Measurements from ENCODE around the gene ARPP19.
"Not testable (repeated sequence)": the region's sequence is repeated elsewhere in the genome, so short reads cannot be mapped to it uniquely, and the experiment has no call there.

The ARPP19 gene

GRCh38 chr15:52546031-52546751 lies 22.6 kb downstream of the ARPP19 start:
- DNase-seq: no peak

DNA sequence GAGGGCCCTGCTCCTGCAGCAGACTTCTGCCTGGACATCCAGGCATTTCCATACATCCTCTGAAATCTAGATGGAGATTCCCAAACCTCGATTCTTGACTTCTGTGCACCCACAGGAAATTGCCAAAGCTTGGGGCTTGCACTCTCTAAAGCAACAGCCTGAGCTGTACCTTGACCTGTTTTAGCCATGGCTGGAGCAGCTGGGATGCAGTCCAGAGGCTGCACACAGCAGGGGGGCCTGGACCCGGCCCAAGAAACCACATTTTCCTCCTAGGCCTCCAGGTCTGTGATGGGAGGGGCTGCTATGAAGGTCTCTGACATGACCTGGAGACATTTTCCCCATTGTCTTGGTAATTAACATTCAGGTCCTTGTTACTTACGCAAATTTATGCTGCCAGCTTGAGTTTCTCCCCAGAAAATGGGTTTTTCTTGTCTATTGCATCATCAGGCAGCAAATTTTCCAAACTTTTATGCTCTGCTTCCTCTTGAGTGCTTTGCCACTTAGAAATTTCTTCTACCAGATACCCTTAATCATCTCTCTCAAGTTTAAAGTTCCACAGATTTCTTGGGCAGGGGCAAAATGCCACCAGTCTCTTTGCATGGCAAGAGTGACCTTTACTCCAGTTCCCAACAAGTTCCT lies 28.3 kb downstream of the ARPP19 start:
- no peak for DNase-seq

DNA sequence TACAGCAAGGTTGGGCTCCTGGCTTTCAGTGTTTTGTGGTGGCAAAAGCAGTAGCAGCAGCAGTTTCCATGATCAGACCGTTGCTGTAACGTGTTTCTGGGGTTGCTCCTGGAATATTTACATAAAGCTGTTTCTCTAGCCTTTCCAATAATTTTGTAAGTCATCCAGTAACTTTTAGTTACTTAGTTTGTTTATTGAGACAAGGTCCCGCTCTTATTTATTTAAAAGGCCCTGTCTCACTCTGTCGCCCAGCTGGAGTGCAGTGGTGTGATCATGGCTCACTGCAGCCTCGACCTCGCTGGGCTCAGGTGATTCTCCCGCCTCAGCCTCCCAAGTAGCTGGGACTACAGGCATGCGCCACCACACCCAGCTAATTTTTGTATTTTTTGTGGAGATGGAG lies 31.4 kb downstream of the ARPP19 start:
- no peak for DNase-seq

DNA sequence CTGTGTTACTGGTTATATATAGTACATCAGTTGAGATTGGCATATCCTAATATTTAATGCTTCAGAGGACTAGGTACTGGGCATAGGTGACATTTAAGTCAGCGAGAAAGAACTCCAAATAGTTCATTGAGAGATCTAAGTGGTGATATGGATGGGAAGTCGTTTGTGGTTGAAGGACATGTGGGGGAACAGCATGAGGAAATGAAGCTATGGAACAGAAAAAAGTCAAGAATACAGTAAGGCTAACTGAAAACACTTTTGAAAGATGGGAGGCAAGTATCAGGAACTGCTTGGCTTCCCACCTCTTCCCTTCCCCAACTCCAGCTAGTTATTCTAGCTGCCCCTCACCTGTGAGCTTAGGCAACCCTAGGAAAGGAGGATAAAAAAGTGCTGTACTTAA lies 36.4 kb downstream of the ARPP19 start:
- no peak for DNase-seq

- DNase-seq: no peak
Observed at GRCh38 chr15:52529940-52530339, 38.9 kb downstream of the ARPP19 start.

- no peak for DNase-seq
Observed at GRCh38 chr15:52529341-52529924, 39.4 kb downstream of the ARPP19 start.

- peak; percentile 78 for DNase-seq
Observed at GRCh38 chr15:52528564-52529340, 40.1 kb downstream of the ARPP19 start, which contains the start of gene MYO5A. Gene MYO5A, minus strand, starts transcription at chr15:52528880. Its CDS starts 74 bp downstream, at chr15:52528806.

DNA sequence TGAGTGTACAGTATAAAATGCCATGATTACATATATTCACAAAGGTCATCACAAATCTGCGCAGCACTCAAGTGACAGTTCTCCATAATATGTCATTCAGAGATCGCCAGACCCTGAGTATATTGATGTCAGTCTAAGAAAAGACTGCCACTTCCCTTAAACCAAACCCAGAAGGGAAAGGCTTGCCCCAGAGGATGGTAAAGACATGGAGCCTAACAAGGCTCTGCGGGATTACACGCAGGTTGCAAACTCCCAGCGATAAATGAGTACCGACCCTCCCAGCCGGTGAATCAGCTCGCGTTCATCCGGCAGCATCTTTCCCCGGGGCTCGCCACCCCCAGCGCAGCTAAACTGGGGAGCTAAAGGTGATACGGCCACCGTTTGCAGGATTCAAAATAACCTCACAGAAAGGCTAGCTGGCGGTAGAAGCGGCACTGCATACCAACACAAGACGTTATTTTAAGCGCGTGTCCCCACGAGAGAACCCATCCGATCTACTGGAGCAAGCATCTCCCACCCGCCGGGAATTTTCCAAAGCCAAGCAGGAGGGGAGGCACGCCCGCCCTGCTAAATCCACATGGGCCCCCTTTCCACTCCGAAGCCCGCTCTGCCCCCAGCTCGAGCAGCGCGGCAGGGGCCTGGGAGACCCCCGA lies 40.8 kb downstream of the ARPP19 start:
- DNase-seq: peak; percentile 35

- no peak for DNase-seq
Observed at GRCh38 chr15:52527196-52527910, 41.5 kb downstream of the ARPP19 start.

- DNase-seq: no peak
Observed at GRCh38 chr15:52524223-52525136, 44.4 kb downstream of the ARPP19 start.

GRCh38 chr15:52523647-52524046 lies 45.2 kb downstream of the ARPP19 start:
- no peak for DNase-seq

- no peak for DNase-seq
Observed at GRCh38 chr15:52523192-52523591, 45.6 kb downstream of the ARPP19 start.

GRCh38 chr15:52521682-52522081 lies 47.1 kb downstream of the ARPP19 start:
- no peak for DNase-seq

GRCh38 chr15:52520421-52520820 lies 48.4 kb downstream of the ARPP19 start:
- no peak for DNase-seq

DNA sequence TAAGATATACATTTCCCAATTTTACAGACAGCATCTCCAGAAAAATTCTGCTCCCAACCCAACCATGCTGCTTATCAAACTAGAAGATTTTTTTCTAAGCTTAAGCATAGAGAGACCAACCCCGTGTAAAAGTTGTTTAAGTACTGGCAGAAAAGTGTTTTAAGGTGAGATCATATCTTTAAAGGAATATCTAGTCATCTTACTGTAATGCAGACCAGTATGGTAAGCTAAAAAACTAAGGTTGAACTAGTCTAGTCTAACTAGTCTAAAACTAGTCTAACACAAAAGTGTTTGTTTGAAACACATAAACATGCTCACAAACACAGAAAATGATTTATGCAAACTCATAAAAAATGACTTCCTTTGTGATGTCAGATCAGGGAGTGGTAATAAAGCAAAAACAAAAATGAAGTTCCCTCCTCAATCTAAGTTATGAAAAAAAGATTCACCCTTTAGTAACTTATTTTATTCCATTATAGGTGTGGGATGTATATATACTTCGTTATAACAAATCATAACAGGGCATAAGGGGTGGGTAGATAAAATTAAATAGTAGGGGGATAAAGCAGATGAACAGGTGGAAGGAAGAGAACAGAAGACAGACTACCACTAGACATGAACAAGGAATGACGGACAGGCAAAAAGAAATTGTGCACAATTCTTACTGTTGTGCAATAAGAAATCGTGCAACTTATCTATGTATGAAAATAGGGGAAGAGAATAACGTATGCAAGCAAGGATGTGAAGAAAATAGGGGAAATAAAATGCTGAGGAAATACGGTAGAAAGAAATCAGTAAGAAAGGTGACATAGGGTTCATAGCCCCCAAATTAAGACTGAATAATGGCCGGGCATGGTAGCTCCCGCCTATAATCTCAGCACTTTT lies 50.1 kb downstream of the ARPP19 start:
- DNase-seq: no peak

DNA sequence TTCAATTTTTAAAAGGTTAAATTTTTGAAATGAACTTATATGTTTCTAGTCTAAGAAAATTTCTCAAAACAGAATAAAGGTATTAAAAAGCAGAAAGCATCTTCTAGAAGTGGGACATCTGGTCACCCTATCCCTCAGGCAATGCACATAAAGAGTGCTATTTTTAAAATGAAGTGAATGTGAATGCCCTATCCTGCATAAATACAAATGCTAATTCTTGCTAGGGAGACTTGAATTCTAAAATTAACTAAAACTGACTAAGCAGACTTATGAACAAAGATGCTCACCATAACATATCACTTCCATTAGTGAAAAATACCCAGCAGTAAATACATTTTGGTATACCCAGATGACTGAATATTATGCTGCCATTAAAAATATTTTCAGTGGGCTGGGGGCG lies 51.8 kb downstream of the ARPP19 start:
- no peak for DNase-seq

- no peak for DNase-seq
Observed at GRCh38 chr15:52515343-52515742, 53.5 kb downstream of the ARPP19 start.

DNA sequence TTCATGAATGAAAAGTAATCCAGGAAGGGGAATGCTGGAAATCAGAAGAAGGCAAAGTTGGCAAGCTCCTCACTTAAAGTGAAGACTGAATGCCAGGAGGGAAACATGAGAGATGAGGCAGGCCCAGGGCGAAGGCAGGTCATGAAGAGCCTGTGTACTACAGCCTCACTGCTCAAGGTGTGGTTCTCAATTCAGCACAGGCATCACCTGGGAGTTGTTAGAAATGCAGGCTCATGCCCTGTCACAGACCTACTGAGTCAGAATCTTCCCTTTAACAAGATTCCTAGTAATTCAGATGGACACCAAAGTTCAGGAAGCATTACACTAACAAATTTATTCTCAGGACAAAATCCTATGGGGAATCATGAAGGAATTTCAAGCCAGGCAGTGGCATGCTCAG lies 54.3 kb downstream of the ARPP19 start:
- no peak for DNase-seq

DNA sequence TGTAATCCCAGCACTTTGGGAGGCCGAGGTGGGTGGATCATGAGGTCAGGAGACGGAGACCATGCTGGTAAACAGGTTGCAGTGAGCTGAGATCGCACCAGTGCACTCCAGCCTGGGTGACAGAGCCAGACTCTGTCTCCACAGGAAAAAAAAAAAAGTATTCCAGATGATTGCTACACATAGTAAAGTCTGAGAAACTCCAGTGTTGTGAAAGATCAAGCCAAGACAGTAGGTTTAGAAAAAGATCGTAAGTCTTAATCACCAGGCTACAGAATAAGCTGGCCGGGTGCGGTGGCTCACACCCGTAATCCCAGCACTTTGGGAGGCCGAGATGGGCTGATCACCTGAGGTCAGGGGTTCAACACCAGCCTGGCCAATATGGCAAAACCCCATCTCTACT lies 56.0 kb downstream of the ARPP19 start:
- not testable (repeated sequence) for DNase-seq

DNA sequence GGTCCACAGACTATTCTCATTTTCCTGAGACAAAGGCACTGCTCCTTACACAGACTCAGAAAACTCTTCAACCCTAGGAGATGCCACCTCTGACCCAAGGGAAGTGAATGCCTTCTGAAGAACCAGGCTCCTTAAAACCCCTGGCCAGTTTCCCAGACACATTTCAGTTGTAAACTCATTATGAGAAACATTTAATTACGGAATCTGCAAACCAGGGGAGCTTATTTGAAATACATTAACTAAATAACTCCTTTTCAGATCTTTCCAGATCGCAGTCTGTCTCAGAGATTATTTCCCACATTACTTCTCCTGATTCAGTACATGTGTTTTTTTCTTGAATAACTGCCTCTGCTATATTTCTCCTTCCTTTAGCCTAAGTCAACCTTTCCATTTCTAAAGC lies 57.7 kb downstream of the ARPP19 start:
- no peak for DNase-seq
